IPS-11a (cell line): ENCODE results near the gene SPRED2.

Experiments used
- H3K4me3 ChIP-seq: one replicate; pipeline ENCODE4 v1.5.1; 2013; ENCODE audit warnings: low read depth, low read length, control low read depth

Gene SPRED2

DNA sequence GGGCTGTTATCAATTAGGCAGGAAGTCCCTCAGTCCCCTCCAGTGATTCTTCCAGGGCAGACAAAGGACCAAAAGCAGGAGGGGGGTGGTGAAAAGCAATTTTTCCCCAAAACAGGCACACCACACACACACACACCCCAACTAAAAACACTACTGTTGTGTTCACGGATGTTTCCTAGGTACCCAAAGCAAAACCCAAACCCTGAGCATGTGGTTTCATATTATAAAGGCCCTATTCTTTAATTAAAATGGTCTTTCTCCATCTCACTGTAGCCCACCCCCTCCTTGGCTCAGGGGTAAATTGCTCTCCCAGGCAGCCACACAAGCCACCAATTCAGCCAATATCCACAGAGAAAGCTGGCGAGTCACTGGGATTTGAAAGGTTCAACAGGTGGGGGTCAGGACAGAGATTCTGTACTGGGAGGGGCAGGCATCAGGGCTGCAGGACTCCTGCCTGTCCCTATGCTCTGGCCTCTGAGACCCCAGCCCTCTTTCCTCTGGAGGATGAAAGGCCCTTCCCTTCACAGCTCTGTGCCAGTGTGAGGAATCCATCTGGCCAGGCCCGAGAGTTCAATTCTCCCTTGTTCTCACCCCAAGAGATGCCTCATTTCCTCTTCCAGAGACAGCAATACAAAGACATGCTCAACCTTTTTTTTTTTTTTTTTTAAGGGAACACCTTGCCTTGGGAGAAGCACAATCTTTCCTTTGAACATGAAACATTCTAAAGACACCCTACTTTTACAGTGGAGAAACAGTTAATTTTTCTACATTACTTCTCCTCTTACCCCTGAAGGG lies 43.6 kb downstream of the SPRED2 start:
- no peak overlapping the region for H3K4me3 ChIP-seq

DNA sequence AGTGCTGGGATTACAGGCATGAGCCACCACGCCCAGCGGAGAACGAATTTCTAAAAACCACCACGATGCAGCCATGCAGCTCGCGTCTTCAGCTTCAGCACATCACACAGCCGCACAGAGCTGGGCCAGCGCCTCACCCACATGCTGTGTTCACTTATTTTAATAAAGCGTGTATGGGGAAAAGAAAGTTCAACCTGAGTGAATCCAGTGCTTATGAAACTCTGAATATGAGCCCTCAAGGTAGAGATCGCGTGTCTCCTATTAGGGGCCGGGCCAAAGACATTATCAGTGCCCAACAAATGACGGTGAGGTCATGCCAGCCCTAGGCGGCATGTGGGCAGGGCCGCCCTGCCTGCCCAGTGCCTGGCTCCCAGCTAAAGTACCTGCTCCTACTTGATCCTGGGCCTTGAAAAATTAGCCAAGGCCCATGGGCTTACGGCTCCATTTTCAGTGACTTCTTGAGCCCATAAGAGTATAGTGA lies 44.3 kb downstream of the SPRED2 start:
- no peak overlapping the region for H3K4me3 ChIP-seq

DNA sequence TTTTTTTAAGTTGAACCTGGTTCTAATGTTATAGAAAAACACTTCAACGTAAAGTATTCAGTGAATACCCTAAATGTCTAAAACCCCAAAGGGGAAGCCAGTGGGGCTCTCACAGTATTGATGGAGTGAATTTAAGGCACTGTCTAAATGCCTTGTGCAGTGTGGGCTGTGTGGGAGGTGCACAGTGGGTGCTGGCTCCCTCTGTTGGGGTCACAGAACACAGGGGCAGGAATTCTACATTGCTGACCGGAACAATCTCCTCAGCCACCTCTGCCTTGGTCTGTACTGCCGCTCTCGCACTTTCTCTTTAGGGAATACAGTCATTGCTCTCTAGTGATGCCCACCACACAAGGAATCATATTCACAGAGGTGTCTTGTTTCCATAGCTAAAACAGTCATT lies 45.4 kb downstream of the SPRED2 start:
- no peak overlapping the region for H3K4me3 ChIP-seq

DNA sequence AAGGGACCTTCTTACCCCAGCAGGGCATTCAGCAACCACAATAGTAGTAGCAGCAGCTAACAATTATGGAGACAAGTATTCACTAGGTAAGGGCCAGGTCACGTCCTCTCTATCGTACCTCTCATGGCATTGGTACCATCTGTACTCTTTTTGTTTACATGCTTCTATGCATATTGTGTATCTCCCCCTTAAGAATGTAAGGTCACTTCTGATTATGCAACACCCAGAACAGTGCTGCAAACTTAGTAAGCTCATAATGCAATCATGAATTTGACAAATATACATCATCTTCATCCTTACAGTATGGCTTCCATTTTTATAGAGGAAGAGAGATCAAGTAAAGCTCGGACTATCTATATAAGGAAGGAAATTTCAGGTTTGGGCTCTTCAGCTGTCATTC lies 46.1 kb downstream of the SPRED2 start:
- H3K4me3 ChIP-seq: no peak overlapping the region

DNA sequence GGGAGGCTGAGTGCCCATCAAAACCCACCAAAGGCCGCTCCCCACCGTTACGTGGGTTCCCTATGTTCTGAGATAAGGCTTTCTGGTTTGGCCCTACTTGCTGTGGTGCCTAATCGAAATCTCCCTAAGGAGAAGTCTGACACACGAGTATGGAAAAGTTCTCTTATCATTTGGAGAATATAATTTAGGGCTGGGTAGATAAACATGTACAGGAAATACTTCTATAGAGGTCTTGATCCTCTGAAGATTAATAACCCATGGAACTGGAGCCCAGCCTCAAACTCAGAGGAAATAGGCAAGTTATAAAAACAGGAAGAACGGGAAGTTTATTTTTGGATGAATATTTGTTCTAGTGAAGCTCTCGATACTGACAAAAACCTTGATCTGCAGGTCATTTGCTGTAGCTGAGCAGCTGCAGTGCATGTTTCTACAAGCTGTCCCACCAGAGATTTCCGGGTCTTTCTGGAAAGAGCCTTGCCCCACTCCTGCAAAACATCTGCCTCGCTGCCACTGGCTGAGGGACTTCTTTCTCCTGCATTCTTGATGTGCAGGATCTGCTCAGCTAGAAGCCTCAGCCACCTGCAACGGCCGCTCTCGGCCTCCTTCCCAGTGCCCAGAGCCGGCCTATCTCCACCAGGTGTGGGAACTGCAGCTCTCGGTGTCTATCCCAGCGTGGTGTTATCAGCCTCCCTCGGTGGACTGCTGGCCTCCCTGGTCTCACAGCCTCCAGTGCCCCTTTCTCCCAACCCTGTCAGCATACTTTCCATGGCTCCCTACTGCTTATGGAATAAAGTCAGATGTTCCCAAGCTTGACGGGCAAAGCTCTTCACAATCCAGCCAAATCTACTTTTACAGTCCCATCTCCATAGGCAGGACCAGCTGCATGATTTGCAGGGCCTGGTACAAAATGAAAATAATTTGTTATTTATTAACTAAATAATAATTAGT lies 48.6 kb downstream of the SPRED2 start:
- H3K4me3 ChIP-seq: no peak overlapping the region

DNA sequence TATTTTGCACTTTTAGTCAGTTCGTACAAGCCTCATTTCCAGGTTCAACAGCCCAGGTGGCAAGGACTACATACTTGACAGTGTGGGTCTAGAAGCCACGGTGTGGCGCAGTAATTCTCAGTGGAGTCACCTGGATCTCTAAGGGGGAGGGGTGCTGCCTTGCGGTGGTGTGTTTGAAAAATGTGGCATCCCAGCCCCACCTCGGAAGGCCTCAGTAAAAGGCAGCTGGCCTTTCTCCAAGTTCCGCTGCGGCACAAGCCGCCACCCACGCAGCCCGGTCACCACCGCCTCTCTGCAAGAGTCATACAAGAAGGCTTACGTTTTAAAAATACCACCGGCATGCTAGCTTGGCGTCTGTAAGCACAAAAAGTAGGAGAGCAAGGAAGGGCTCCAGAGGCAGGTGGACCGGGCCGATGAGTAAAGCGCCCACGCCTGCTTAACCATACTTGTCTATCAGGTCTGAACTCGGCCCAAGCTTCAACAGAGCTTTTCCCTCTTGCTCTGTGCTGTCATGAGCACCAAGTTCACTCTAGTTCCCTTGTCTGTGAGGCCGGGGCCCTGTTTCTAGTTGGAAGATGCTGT lies 49.5 kb downstream of the SPRED2 start:
- no peak overlapping the region for H3K4me3 ChIP-seq

DNA sequence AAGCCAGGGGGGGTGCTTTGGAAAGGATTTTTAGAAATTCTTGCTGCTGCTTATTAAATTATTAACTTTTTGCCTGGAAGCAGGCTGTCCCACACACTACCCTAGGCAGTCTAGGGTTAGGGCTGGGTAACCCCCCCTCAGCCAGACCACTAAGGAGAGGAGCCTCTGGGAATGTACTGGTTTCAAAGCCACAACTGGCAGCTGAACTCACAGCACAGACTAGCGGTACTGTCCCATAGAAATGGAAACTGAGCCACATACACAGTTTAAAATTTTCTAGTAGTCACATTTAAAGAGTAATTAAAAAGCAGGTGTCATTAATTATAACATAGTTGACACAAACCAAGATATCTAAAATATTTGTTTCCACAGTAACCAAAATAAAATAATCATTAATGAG lies 50.1 kb downstream of the SPRED2 start:
- H3K4me3 ChIP-seq: no peak overlapping the region

DNA sequence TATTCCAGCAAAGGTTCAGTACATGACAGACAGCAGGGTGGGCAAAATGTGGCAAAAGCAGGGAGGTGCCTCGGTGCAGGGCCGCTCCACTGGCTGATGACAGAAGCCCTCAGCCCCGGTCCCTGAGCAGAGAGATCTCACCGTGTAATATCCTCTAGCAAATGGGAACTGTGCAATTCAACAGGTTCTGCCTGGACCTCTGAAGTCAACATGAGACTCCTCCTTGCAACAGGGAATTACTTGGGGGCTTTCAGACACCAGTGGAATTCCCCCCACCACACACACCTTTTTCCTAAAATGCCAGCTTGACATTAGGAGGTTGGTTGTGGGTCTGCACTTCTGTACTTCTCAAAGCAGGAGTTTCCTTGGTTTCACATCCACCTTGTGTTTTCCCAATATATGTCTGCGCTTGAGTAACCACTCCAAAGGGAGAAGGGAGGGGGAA lies 50.8 kb downstream of the SPRED2 start:
- no peak overlapping the region for H3K4me3 ChIP-seq

DNA sequence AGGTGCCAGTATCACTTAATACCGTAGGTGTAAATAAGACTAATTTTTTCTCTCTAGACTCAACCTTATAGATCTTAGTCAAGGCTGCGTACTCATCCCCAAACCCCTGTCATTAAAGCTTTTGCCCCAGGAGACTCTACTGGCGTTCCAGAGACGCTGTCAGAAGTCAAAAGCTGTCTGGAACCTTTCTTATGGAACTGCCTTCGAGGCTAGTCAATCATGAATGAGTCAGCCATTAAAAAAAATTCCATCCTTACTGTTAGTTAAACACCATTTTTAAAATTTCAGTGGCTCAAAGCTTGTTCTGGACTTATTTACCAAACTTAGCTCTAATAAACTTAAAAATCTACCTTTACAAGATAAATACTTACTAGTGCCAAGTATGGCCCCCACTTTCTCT lies 52.1 kb downstream of the SPRED2 start:
- H3K4me3 ChIP-seq: no peak overlapping the region

DNA sequence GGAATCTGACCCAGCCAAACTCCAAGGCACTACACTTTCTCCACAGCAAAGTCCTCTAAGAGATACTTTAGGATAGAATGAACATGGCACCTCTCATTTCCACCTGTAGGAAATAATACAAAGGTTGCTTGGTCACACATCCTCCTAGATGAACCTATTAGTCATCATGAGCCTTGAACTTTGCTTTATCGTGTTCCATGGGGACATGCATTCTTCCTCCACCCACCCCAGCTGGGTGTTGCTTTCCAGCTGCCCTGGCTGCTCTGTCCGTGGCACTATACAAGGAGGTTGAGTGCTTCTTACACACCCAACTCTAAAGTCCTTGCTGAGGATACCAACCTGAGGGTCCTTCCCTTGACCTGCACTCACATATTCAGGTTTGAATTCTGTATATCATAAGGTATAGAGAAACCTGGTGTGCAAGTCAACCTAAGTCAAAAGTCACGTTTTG lies 52.7 kb downstream of the SPRED2 start:
- H3K4me3 ChIP-seq: no peak overlapping the region

DNA sequence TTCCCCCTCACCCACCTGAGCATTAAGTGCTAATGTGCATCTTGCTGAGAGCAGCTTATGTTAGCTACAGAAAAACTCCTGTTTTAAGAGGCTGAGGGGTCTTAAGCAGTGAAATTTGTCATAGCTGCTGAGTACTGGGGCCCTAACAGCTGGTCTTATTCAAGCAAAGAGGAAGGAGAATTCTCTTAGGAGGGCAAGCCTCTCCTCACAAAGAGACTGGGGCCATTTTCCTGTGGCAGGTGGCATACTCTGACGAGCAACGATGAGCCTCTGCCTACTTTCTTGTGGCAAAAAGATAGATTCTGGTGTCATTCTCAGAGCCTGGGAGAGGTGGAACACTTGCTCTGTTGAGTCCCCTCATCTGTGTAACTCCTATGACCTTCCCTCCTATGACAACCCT lies 53.2 kb downstream of the SPRED2 start:
- no peak overlapping the region for H3K4me3 ChIP-seq

DNA sequence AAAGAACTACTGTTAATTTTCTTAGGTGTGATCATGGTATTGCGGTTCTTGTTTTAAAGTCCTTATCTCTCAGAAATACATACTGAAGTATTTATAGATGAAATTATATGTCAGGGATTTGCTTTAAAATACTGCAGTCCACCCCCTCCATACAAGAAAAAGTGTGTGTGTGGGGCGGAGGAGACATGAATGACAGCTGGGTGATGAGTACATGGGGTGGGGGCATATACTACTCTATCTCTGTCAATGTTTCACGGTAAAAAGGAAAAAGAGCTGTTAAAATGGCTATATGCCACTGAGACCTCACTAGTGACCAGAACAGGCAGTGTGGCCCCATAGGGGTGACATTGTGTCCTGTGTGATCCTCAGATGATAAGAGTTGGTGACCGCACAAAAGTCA lies 54.1 kb downstream of the SPRED2 start:
- no peak overlapping the region for H3K4me3 ChIP-seq

DNA sequence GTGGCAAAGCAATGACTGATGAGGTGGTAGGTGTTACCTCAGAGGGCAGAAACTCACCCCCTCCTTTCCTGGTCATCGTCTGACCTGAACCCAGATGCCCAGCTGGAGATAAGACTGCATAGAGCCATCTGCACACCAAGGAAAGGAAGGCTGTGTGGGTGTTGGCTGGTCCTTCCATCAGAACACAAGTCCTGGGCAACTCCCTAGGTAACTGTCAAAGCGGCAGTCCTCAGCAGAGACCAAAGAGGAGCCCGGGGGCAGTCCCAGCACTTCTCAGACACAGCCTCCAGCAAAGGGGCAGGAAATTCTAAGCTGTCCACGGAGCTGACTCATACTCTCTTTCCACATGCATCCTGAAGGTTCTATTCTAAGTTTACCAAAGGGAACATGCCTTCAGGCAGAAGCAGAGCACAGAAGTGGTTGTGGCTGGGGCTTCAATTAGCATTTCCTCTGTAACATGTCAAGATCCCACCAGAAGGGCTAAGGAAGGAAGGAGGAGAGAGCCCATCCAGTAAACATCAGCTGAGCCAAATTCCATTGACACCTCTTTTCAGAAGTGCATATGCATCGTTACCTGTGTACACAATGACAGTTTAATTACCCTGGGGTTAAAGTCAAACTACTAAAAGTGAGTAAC lies 54.7 kb downstream of the SPRED2 start:
- H3K4me3 ChIP-seq: no peak overlapping the region

DNA sequence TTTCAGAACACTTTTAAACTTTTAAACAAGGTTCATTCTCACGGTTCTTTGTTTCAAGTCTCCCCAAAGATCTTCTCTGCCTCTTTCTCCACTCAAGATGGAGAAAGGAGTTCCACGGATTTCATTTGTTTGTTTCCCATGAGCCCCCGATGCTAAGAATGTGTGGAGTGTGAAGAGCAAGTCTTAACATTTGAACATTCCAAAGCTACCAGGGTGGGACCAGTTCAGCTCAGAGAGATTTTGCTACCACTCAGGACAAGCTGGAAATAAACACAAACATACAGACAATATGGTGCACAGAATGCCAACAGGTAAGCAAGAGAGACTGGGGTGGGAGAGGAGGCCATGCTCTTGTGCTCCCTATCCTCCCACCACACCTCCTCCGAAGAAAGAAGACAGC lies 56.7 kb downstream of the SPRED2 start:
- H3K4me3 ChIP-seq: no peak overlapping the region

DNA sequence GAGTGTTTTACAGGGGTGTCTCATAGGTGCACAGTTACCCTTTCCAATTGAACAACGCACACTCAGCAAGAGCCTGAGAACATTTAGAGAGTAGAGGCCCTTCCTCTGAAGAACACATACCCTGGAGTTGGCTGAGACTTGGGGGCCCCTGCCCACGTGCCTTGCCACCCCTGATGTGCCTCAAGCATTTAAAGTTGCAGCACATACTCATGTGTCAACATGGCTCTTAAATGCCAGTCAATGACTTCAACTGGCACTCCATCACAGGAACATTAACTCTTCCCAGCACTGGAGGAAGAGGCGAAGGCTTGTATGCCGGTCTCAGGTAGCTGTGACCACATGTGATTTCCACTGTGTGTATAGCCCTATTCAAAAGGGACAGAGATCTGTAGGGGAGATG lies 57.4 kb downstream of the SPRED2 start:
- H3K4me3 ChIP-seq: no peak overlapping the region

DNA sequence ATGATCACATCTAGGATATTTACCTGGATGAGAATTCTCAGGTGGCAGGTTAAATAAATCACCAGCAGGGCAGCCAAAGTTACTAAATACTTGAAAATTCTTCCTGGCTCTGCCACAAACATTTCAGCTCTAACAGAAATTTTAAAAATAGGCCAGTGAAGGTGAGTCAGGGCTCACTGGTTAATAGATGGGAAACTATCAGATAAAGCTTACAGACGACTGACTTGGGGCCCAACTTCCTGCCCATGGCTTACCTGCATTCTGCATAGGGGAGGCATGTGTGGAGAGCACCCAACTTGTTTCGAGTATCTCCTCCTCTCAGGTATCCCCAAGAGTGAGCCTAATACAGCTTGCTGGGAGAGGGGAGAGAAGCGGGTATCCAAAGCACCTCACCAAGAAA lies 57.8 kb downstream of the SPRED2 start:
- no peak overlapping the region for H3K4me3 ChIP-seq

DNA sequence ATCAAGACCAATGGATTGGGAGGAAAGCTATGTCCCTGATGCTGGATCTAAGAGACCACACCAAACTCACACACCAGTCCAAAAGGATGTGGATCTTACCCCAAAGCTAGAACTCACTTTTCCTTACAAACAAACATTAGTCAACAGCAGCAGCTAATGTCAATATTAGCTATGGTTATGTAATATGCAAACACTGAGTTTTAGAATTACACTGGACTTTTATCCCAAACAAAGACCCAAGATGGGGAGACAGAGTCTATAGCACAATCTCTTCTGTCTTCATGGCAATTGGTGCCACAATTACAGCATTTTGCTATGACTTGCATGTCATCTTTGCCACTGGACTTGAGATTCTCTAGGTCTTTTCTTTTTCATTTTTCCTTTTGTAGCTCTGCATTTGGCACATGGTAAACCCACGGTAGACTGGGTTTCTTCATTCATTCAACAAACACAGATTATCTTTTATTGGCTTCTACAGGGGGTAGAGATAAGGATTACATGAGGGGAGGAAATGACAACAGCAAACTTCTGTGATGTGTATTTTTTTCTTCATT lies 59.0 kb downstream of the SPRED2 start:
- no peak overlapping the region for H3K4me3 ChIP-seq

DNA sequence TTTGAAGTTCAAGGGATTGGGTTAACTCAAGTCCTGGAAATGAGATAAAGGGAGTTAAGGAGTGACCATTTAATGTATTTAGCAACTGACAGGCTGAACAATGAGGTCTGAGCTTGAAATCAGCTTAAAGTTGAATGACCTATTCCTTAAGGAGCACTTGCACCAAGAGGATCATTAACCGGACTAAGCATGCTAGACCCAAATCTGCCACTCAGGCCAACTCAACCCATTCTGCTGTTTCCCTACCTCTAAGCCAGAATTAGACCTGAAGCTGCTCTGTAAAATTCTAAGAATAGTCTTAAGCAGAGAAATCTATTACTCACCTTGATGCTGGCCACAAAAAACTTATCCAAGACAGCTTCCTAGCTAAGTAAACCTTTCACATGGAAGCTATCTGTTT lies 59.8 kb downstream of the SPRED2 start:
- H3K4me3 ChIP-seq: no peak overlapping the region

DNA sequence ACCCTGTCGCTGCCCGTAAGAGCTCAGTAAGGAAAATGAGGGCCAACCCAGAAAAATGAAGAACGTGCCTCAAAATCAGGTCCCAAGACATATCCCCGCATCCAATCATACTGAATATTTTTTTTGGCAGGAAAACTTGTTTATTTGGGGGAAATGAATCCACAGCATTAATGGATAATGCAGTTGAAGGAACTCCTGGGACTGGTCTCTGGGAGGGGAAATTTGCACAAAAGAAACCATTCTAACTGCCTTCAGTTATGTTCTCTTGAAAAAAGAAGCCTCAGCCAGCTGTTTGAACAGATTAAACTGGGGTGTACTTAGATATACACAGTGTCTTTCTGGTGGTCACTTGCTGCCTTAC lies 61.3 kb downstream of the SPRED2 start:
- no peak overlapping the region for H3K4me3 ChIP-seq

DNA sequence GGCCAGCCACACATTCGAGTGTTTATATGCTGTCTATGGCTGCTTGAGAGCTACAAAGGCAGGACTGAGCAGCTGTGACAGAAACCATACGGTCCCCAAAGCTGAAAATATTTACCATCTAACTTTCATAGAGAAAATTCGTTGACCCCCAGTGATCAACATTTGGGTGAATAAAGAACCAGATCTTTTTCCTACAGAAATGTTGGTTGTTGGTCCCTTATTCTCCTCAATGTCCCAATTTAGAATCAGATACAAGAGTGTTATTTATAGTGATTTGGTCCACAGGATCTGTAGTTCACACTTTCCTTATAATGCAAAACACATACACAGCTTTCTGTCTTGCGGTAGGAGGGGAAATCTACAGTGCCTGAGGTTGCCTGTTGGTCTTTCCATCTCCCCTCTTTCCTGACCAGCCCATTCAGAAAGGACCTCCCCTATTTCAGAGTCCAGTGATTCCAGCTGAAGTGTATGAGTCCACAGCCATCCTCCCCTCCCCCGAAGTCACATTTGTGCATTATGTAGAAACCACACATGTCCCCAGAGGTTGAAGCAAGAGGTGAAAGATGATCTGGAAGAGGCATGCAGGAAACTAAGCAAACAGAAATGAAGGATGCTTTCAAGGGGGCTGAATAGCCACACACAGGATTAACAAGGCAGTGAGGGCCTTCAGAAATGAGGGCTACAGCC lies 61.9 kb downstream of the SPRED2 start:
- no peak overlapping the region for H3K4me3 ChIP-seq
